Ishikawa (cell line): ENCODE results near the gene BARHL1.

ENCODE experiments used
- REST ChIP-seq: IDR thresholded peaks from 2 replicates; pipeline ENCODE4 v1.6.1; 2012; ENCODE audit warnings: low read depth, mild to moderate bottlenecking
- YY1 ChIP-seq: IDR thresholded peaks from 2 replicates; pipeline ENCODE4 v1.6.1; 2012; ENCODE audit warnings: low read depth

- TF ChIP-seq REST = no peak
- TF ChIP-seq YY1 = no peak
Measured at GRCh38 chr9:132557159-132557558, 25.2 kb upstream of the BARHL1 start.
